HepG2 (cell line): Measurements from ENCODE around the gene NCBP3. TPM values are rescaled to one million over a fixed set of nuclear protein-coding genes. Genes with fewer than 3 reads are reported as not detected.

Experiments
- ATAC-seq: fragments of 200-7000 bp; cut with Tn5 transposase; 3 replicates; pipeline ENCODE4 v1.9.1; 2020; ENCODE audit warnings: mild to moderate bottlenecking, moderate library complexity
- BruUV-seq: library from RNA; stranded (reverse); fragments of 400-500 nt; replicated peaks from 2 replicates; lab custom pipeline; 2021; lab: Mats Ljungman, UMichigan
- CTCF ChIA-PET: fragments of 300-600 bp; formaldehyde crosslinking; extraction: SDS; loops from one replicate; lab custom pipeline; 2021; ENCODE audit warnings: low total read pairs, inconsistent platforms, low intra/inter-chr PET ratio; lab: Yijun Ruan, JAX
- POLR2A ChIA-PET: fragments of 350-600 bp; sonication (Branson Sonifier 250); formaldehyde crosslinking; loops from one replicate; lab custom pipeline; 2020; ENCODE audit warnings: antibody characterized with exemption, inconsistent platforms; lab: Yijun Ruan, JAX
- DNase-seq: peaks from one replicate; pipeline ENCODE4 v3.0.0-alpha.2; 2015; ENCODE audit warnings: low spot score
- FAIRE-seq: peaks from 3 replicates; lab custom pipeline; 2011; peaks lifted over from hg19 to GRCh38; lab: Jason Lieb, UNC
- H2AFZ ChIP-seq: one replicate; pipeline ENCODE4 v1.6.1; 2011; ENCODE audit warnings: low read length, inconsistent platforms
- H3K27ac ChIP-seq: fragments of 300-600 bp; 3 replicates; pipeline ENCODE4 v1.8.0; 2011; ENCODE audit warnings: mixed run types, mild to moderate bottlenecking, mixed read lengths, low read length, inconsistent platforms; ENCODE audit not compliant: insufficient read depth; ENCODE audit errors: extremely low read length
- H3K27me3 ChIP-seq, 2 experiments: fragments of 200-600 bp in 1 of 2; 2 replicates in 1 of 2; 3 replicates in 1 of 2; pipeline versions ENCODE4 v1.6.0 to v1.8.0; 2011; ENCODE audit warnings: low read length in 2 of 2, mild to moderate bottlenecking in 2 of 2, moderate library complexity in 2 of 2, inconsistent platforms in 1 of 2; ENCODE audit not compliant: insufficient read depth in 2 of 2, control insufficient read depth in 1 of 2
- H3K36me3 ChIP-seq, 2 experiments: fragments of 200-600 bp in 1 of 2; replicated peaks in 1 of 2; 2 replicates in 1 of 2; 3 replicates in 1 of 2; pipeline versions ENCODE4 v1.5.1 to v1.8.0; 2011; ENCODE audit warnings: low read length in 2 of 2, inconsistent platforms in 1 of 2; ENCODE audit not compliant: insufficient read depth in 2 of 2, control insufficient read depth in 1 of 2
- H3K4me1 ChIP-seq: 2 replicates; pipeline ENCODE4 v1.5.1; 2012; ENCODE audit warnings: low read length, inconsistent platforms; ENCODE audit not compliant: insufficient read depth
- H3K4me2 ChIP-seq: 2 replicates; pipeline ENCODE4 v1.6.0; 2011; ENCODE audit warnings: low read depth, low read length, inconsistent platforms
- H3K4me3 ChIP-seq, 3 experiments: fragments of 200-600 bp in 1 of 3; sonication (generic), shearing (Covaris generic) in 1 of 3; replicated peaks in 1 of 3; 2 replicates each; pipeline ENCODE4 v1.5.1; 2011 to 2016; ENCODE audit warnings: low read length in 3 of 3, inconsistent platforms in 2 of 3, low read depth in 2 of 3, mild to moderate bottlenecking in 2 of 3, control low read depth in 1 of 3, mixed read lengths in 1 of 3; ENCODE audit not compliant: insufficient read depth in 1 of 3
- H3K79me2 ChIP-seq: one replicate; pipeline ENCODE4 v1.6.1; 2011; ENCODE audit warnings: low read length, inconsistent platforms; ENCODE audit not compliant: insufficient read depth
- H3K9ac ChIP-seq: 2 replicates; pipeline ENCODE4 v1.6.0; 2011; ENCODE audit warnings: mild to moderate bottlenecking, low read depth, low read length, inconsistent platforms; ENCODE audit not compliant: insufficient read depth
- H3K9me3 ChIP-seq: 2 replicates; pipeline ENCODE4 v1.5.1; 2012; ENCODE audit warnings: mild to moderate bottlenecking, low read length
- H4K20me1 ChIP-seq: 2 replicates; pipeline ENCODE4 v1.6.0; 2011; ENCODE audit warnings: inconsistent platforms, mild to moderate bottlenecking, low read length, moderate library complexity; ENCODE audit not compliant: insufficient read depth
- ATM ChIP-seq: fragments of 450-650 bp; IDR thresholded peaks from 2 replicates; pipeline ENCODE4 v1.7.1; 2017; ENCODE audit warnings: mild to moderate bottlenecking, borderline replicate concordance
- CCAR2 ChIP-seq: fragments of 200-400 bp; formaldehyde crosslinking; optimal IDR thresholded peaks from 2 replicates; pipeline ENCODE3; 2018; ENCODE audit warnings: low read depth, mild to moderate bottlenecking, low read length, moderate library complexity
- DPF2 ChIP-seq: sonication (generic); formaldehyde crosslinking; IDR thresholded peaks from 2 replicates; pipeline ENCODE4 v1.4.0; 2020; ENCODE audit warnings: mild to moderate bottlenecking, low read depth, missing genetic modification reagents, borderline replicate concordance
- GATA4 ChIP-seq: sonication (generic); IDR thresholded peaks from 2 replicates; pipeline ENCODE4 v1.6.1; 2016; ENCODE audit warnings: antibody characterized with exemption, low read depth, borderline replicate concordance
- IRF2 ChIP-seq: IDR thresholded peaks from 2 replicates; pipeline ENCODE4 v1.6.1; 2018; ENCODE audit warnings: missing genetic modification reagents, missing compliant biosample characterization
- KAT8 ChIP-seq: IDR thresholded peaks from 2 replicates; pipeline ENCODE4 v1.6.1; 2016; ENCODE audit warnings: missing genetic modification reagents, missing compliant biosample characterization
- NFE2L1 ChIP-seq: sonication (generic); formaldehyde crosslinking; IDR thresholded peaks from 2 replicates; pipeline ENCODE4 v1.4.0; 2020; ENCODE audit warnings: missing genetic modification reagents, mild to moderate bottlenecking, borderline replicate concordance
- PAX8 ChIP-seq: sonication (generic); formaldehyde crosslinking; IDR thresholded peaks from 2 replicates; pipeline ENCODE4 v1.8.0; 2022; ENCODE audit warnings: mild to moderate bottlenecking, missing genetic modification reagents, borderline replicate concordance
- PCBP1 ChIP-seq: fragments of 200-400 bp; formaldehyde crosslinking; IDR thresholded peaks from 2 replicates; pipeline ENCODE4 v1.6.1; 2017; ENCODE audit warnings: mild to moderate bottlenecking, low read depth, low read length, borderline replicate concordance
- PHB2 ChIP-seq: fragments of 450-650 bp; IDR thresholded peaks from 2 replicates; pipeline ENCODE4 v1.6.1; 2018; ENCODE audit not compliant: partially characterized antibody
- PPARG ChIP-seq: conservative IDR thresholded peaks from 2 replicates; pipeline ENCODE4 v1.6.1; 2016; ENCODE audit warnings: missing biosample characterization, missing genetic modification reagents
- RAD21 ChIP-seq: fragments of 450-650 bp; formaldehyde crosslinking; IDR thresholded peaks from 2 replicates; pipeline ENCODE4 v1.5.0; 2020; ENCODE audit warnings: mild to moderate bottlenecking
- TBX3 ChIP-seq: fragments of 450-650 bp; IDR thresholded peaks from 2 replicates; pipeline ENCODE4 v1.6.1; 2017; ENCODE audit warnings: antibody characterized with exemption, mild to moderate bottlenecking, inconsistent platforms, borderline replicate concordance
- ZBTB38 ChIP-seq: sonication (generic); formaldehyde crosslinking; IDR thresholded peaks from 2 replicates; pipeline ENCODE4 v1.5.1; 2020; ENCODE audit warnings: mild to moderate bottlenecking, missing genetic modification reagents
- ZFYVE20 ChIP-seq: sonication (generic); formaldehyde crosslinking; IDR thresholded peaks from 2 replicates; pipeline ENCODE4 v1.8.0; 2023; ENCODE audit warnings: low read depth, mild to moderate bottlenecking, moderate library complexity, missing genetic modification reagents, borderline replicate concordance
- ZNF124 ChIP-seq: sonication (generic); formaldehyde crosslinking; IDR thresholded peaks from 2 replicates; pipeline ENCODE4 v1.4.0; 2020; ENCODE audit warnings: missing genetic modification reagents
- ZNF549 ChIP-seq: sonication (generic); formaldehyde crosslinking; IDR thresholded peaks from 2 replicates; pipeline ENCODE4 v1.5.0; 2020; ENCODE audit warnings: missing genetic modification reagents
- ZNF761 ChIP-seq: sonication (generic); formaldehyde crosslinking; conservative IDR thresholded peaks from 2 replicates; pipeline ENCODE4 v1.4.0; 2020; ENCODE audit warnings: mild to moderate bottlenecking, missing genetic modification reagents
- ZNF780A ChIP-seq: sonication (generic); formaldehyde crosslinking; IDR thresholded peaks from 2 replicates; pipeline ENCODE4 v1.8.0; 2022; ENCODE audit warnings: mild to moderate bottlenecking, missing genetic modification reagents, moderate library complexity
- WGBS: methylation state at CpG from one replicate; pipeline ENCODE4 v1.1.6; 2017; ENCODE audit warnings: low lambda C conversion rate; 5-methylcytosine and 5-hydroxymethylcytosine counted together
- in situ Hi-C: cut with HindIII; loops from 2 replicates; pipeline ENCODE4 v1.10.0; 2017; ENCODE audit warnings: low pct_unique_long_range_greater_than_20kb; ENCODE audit not compliant: extremely low pct_ligation_motif_present
- intact Hi-C: fragments of 100-400 bp; cut with micrococcal nuclease; formaldehyde crosslinking; loops from one replicate; pipeline ENCODE4 v1.10.0; 2022; ENCODE audit not compliant: unreplicated experiment
- polyA plus RNA-seq, 8 experiments: library from polyadenylated mRNA; depleted of rRNA in 3 of 8; stranded (reverse) in 7 of 8; unstranded in 1 of 8; fragments of >200 nt; fragmentation: Illumina TruSeq in 4 of 8; extraction: Trizol in 4 of 8; gene quantifications; 2 replicates each; pipeline versions ENCODE4 v1.2.1 to v1.2.3, GENCODE V29; 2011 to 2016; ENCODE audit warnings: low read depth in 4 of 8, missing spikeins in 1 of 8, mixed read lengths in 1 of 8; ENCODE audit not compliant: insufficient read depth in 1 of 8
- total RNA-seq, 5 experiments: library from RNA; depleted of rRNA; stranded (reverse); fragments of >200 nt; fragmentation: Illumina TruSeq; extraction: Trizol; gene quantifications; 2 replicates each; pipeline ENCODE4 v1.2.3, GENCODE V29; 2016; ENCODE audit warnings: low read depth in 1 of 5

Gene NCBP3
- total and polyA plus RNA-seq, 2 of the 13 experiments (the other 11 are each of a cell fraction or from before 2014, with no cell fraction given) = 19.5 to 24.8 TPM

- POLR2A ChIA-PET = no interaction called here
- BruUV-seq = no TSS peak
Observed at GRCh38 chr17:3815122-3815521, 30.9 kb downstream of the NCBP3 start.

GRCh38 chr17:3814361-3814760 is 31.7 kb downstream of the NCBP3 start:
- FAIRE-seq (no peak), ATAC-seq (no peak), DNase-seq (no peak)
- intact Hi-C loops (no loop called here), in situ Hi-C loops (no loop called here)
- H2AFZ ChIP-seq = no peak overlapping the region
- H3K27ac ChIP-seq = no peak overlapping the region
- ChIA-PET POLR2A (no interaction called here), CTCF (no interaction called here)
- H4K20me1 ChIP-seq = no peaks in the 10 kb centered on the region
- H3K4me2 ChIP-seq = no peak overlapping the region
- peaks cover 10% of the 10 kb centered on the region; the same call in 1 of the 2 replicates for H3K4me1 ChIP-seq
- peaks cover 19 to 65% of the 10 kb centered on the region in 2 experiments; a peak in 4 of 5 replicates for H3K36me3 ChIP-seq
- H3K4me3 ChIP-seq = no peak overlapping the region
- H3K9me3 ChIP-seq = no peaks in the 10 kb centered on the region
- no peaks in the 10 kb centered on the region for H3K79me2 ChIP-seq
- H3K9ac ChIP-seq = no peak overlapping the region
- no TSS peak for BruUV-seq
- H3K27me3 ChIP-seq = no peaks in the 10 kb centered on the region
- 93% methylated on average over 13 of the region's 13 CpGs for WGBS
- TF ChIP-seq NFE2L1 (no peak), CCAR2 (no peak), DPF2 (CRISPR knock-in tag) (no peak), ZFYVE20 (CRISPR knock-in tag) (no peak), PAX8 (CRISPR knock-in tag) (no peak)

More at GRCh38 chr17:3815122-3815521, 30.9 kb downstream of the NCBP3 start:
- in situ Hi-C loops = no loop called here
- Histone ChIP-seq H3K4me1 (peaks cover 10% of the 10 kb centered on the region; the same call in 1 of the 2 replicates), H3K9me3 (no peaks in the 10 kb centered on the region), H3K9ac (no peak overlapping the region), H2AFZ (no peak overlapping the region), H3K4me3 (no peak overlapping the region), H3K4me2 (no peak overlapping the region), H3K36me3 (peaks cover 19 to 64% of the 10 kb centered on the region in 2 experiments; a peak in 4 of 5 replicates)
- no peak for DNase-seq
- WGBS = 95% methylated on average over 6 of the region's 6 CpGs
- ATAC-seq = no peak
- CTCF ChIA-PET = interaction anchor here (1.5 kb wide), 1 partner anchor 77 kb away, joined by 6 read pairs; no protein-coding TSS in a partner anchor
- intact Hi-C loops = no loop called here
- TF ChIP-seq PHB2 = no peak
- no peak for TF ChIP-seq PCBP1
- TF ChIP-seq IRF2 = no peak
- TF ChIP-seq ATM = no peak
- no peak for TF ChIP-seq ZNF761 (CRISPR knock-in tag)
- no peak for TF ChIP-seq KAT8
- TF ChIP-seq ZNF124 (CRISPR knock-in tag) = no peak
- TF ChIP-seq ZNF549 = no peak
- no peak for TF ChIP-seq RAD21 (CRISPR knock-in tag)
- TF ChIP-seq PPARG = no peak
- TF ChIP-seq ZBTB38 (CRISPR knock-in tag) = no peak
- TF ChIP-seq GATA4 = no peak
- TF ChIP-seq ZNF780A (CRISPR knock-in tag) = no peak
- TF ChIP-seq TBX3 = no peak
- TF ChIP-seq, all 625 proteins: peak for 0
- H3K27ac ChIP-seq = no peak overlapping the region
- no peaks in the 10 kb centered on the region for H3K27me3 ChIP-seq
- FAIRE-seq = no peak
- no peaks in the 10 kb centered on the region for H4K20me1 ChIP-seq
- no peaks in the 10 kb centered on the region for H3K79me2 ChIP-seq
